Aorta (tissue), 5 donors: Measurements from ENCODE around the gene GPR3. TPM values are rescaled to one million over a fixed set of nuclear protein-coding genes. Genes with fewer than 3 reads are reported as not detected.
"Not testable (repeated sequence)": the region's sequence is repeated elsewhere in the genome, so short reads cannot be mapped to it uniquely, and the experiment has no call there.

Experiments
- ATAC-seq: fragments of 200-7000 bp; cut with Tn5 transposase; one replicate; pipeline ENCODE4 v1.9.1; 2022; ENCODE audit warnings: moderate library complexity; ENCODE audit not compliant: low FRiP score
- DNase-seq, 2 donors: peaks; one replicate each; pipeline ENCODE4 v3.0.0-alpha.2; 2020
- H3K27ac ChIP-seq, 2 donors: one replicate each; pipeline ENCODE4 v1.5.1; 2013; ENCODE audit warnings: low read length in 2 of 2, mild to moderate bottlenecking in 2 of 2, moderate library complexity in 2 of 2, control low read depth in 1 of 2, inconsistent platforms in 1 of 2, low read depth in 1 of 2
- H3K27me3 ChIP-seq, 2 donors: one replicate each; pipeline ENCODE4 v1.6.1; 2013; ENCODE audit warnings: control low read depth in 1 of 2, low read length in 1 of 2, mild to moderate bottlenecking in 1 of 2, moderate library complexity in 1 of 2; ENCODE audit not compliant: insufficient read depth in 2 of 2, control insufficient read depth in 1 of 2
- H3K36me3 ChIP-seq, 2 donors: one replicate each; pipeline ENCODE4 v1.6.1; 2013; ENCODE audit warnings: control low read depth in 1 of 2, low read length in 1 of 2, mild to moderate bottlenecking in 1 of 2; ENCODE audit not compliant: insufficient read depth in 2 of 2, control insufficient read depth in 1 of 2
- H3K4me1 ChIP-seq, 2 donors: one replicate each; pipeline ENCODE4 v1.6.1; 2013; ENCODE audit warnings: low read length in 2 of 2, control low read depth in 1 of 2, mild to moderate bottlenecking in 1 of 2, moderate library complexity in 1 of 2; ENCODE audit not compliant: insufficient read depth in 2 of 2, control insufficient read depth in 1 of 2
- H3K4me3 ChIP-seq, 2 donors: one replicate each; pipeline ENCODE4 v1.5.1; 2013; ENCODE audit warnings: low read length in 2 of 2, control low read depth in 1 of 2, mild to moderate bottlenecking in 1 of 2
- H3K9me3 ChIP-seq: one replicate; pipeline ENCODE4 v1.6.1; 2013; ENCODE audit warnings: mild to moderate bottlenecking, low read length; ENCODE audit not compliant: control insufficient read depth
- WGBS, 2 donors: extraction: QIAGEN DNeasy Blood & Tissue Kit; methylation state at CpG; one replicate each; pipeline ENCODE4 v1.1.7; 2013; 5-methylcytosine and 5-hydroxymethylcytosine counted together
- intact Hi-C, 2 donors: fragments of 100-400 bp; cut with DNase I; formaldehyde crosslinking; loops; one replicate each; pipeline versions ENCODE4 v1.14.2 to v1.15.0; 2022
- polyA plus RNA-seq, 2 donors: library from polyadenylated mRNA; stranded (reverse); fragments of 200-250 nt; gene quantifications; one replicate each; pipeline ENCODE4 v1.2.3, GENCODE V29; 2013
- total RNA-seq, 2 donors: library from RNA; stranded (reverse); fragmentation: NEBNext Ultra II Directional; extraction: Animal tissue kit (Norgen Biotek cat#: 25700); gene quantifications; one replicate each; pipeline ENCODE4 v1.2.1, GENCODE V29; 2021
- donor health status: healthy with polysubstance abuse.
- donor health status: Bipolar disorder and iron deficiency.
- donor health status: DM: no; HTN: no; CAD: no.
- donor health status: DM: no; HTN: no; CAD: no.
- donor health status: DM: yes; HTN: yes; CAD: no.

The GPR3 gene
- total and polyA plus RNA-seq, 4 donors = 0.20 to 0.93 (median 0.68) TPM; not detected in 1

GRCh38 chr1:27432725-27433124 is 40.3 kb downstream of the GPR3 start:
- ATAC-seq, H3K27me3 ChIP-seq, H3K9me3 ChIP-seq, intact Hi-C loops, H3K36me3 ChIP-seq, H3K4me3 ChIP-seq, H3K27ac ChIP-seq, DNase-seq: not testable (repeated sequence)
- WGBS, 2 donors = 85 to 93% methylated on average over 1 of the region's 1 CpG
- peaks cover 15 to 20% of the 10 kb centered on the region in 2 donors for H3K4me1 ChIP-seq

GRCh38 chr1:27433706-27434105 is 41.3 kb downstream of the GPR3 start:
- Histone ChIP-seq H3K27ac (peak overlapping the region in 1 of 2 donors; percentile 36), H3K36me3 (no peaks in the 10 kb centered on the region), H3K4me1 (peaks cover 19 to 27% of the 10 kb centered on the region in 2 donors), H3K9me3 (no peaks in the 10 kb centered on the region), H3K27me3 (no peaks in the 10 kb centered on the region), H3K4me3 (no peak overlapping the region)
- intact Hi-C loops = no loop called here
- WGBS, 2 donors = 61 to 71% methylated on average over 3 of the region's 3 CpGs
- DNase-seq = no peak
- ATAC-seq = no peak

GRCh38 chr1:27435566-27436203 is 43.3 kb downstream of the GPR3 start:
- Histone ChIP-seq H3K36me3 (no peaks in the 10 kb centered on the region), H3K27me3 (no peaks in the 10 kb centered on the region), H3K9me3 (no peaks in the 10 kb centered on the region), H3K4me3 (no peak overlapping the region), H3K4me1 (peaks cover 17 to 27% of the 10 kb centered on the region in 2 donors), H3K27ac (peak overlapping the region in 1 of 2 donors; percentile 68)
- 67 to 75% methylated on average over 2 of the region's 2 CpGs for WGBS, 2 donors
- ATAC-seq (no peak), DNase-seq (no peak)
- intact Hi-C loops = no loop called here

- DNase-seq (no peak), ATAC-seq (peak; percentile 87)
- Histone ChIP-seq H3K4me3 (peak overlapping the region in 1 of 2 donors; percentile 48), H3K27me3 (no peaks in the 10 kb centered on the region), H3K4me1 (peaks cover 17 to 24% of the 10 kb centered on the region in 2 donors), H3K36me3 (no peaks in the 10 kb centered on the region), H3K9me3 (no peaks in the 10 kb centered on the region), H3K27ac (peak overlapping the region; percentile 35 to 82)
- WGBS, 2 donors = 11 to 14% methylated on average over 5 of the region's 5 CpGs
- intact Hi-C loops = no loop called here
Observed at GRCh38 chr1:27436204-27437159, 44.1 kb downstream of the GPR3 start.

DNA sequence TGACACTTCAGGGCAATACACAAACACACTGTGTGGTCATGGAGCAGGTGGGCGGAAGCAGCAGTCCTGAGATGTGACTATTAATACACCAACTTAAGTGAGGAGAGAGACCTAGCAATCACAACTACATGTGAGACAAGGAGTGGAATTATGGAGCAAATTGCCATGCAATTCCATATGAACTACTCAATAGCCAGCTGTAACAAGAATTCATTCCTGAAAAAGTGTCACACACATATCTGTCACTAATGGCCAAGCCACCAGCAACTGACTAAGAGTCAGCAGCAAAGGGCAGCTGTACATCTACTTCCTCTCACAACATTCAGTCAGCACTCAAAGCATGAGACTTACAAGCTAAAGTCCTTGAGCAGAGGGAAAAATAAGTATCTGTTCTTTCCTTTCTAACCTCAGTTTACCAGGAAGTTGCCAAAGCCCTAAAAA is 46.2 kb downstream of the GPR3 start:
- no peaks in the 10 kb centered on the region for H3K27me3 ChIP-seq
- 94 to 100% methylated on average over 1 of the region's 1 CpG for WGBS, 2 donors
- no peak overlapping the region for H3K4me3 ChIP-seq
- intact Hi-C loops = no loop called here
- no peak for ATAC-seq
- H3K36me3 ChIP-seq = no peaks in the 10 kb centered on the region
- H3K27ac ChIP-seq = peak overlapping the region in 1 of 2 donors; percentile 44
- H3K9me3 ChIP-seq = no peaks in the 10 kb centered on the region
- no peak for DNase-seq
- peaks cover 14 to 19% of the 10 kb centered on the region in 2 donors for H3K4me1 ChIP-seq

GRCh38 chr1:27439150-27439549 is 46.7 kb downstream of the GPR3 start:
- no peak overlapping the region for H3K27ac ChIP-seq
- H3K9me3 ChIP-seq = no peaks in the 10 kb centered on the region
- DNase-seq = no peak
- H3K27me3 ChIP-seq = no peaks in the 10 kb centered on the region
- WGBS, 2 donors = 49 to 51% methylated on average over 2 of the region's 2 CpGs
- no peaks in the 10 kb centered on the region for H3K36me3 ChIP-seq
- intact Hi-C loops = no loop called here
- H3K4me3 ChIP-seq = no peak overlapping the region
- H3K4me1 ChIP-seq = peaks cover 14 to 19% of the 10 kb centered on the region in 2 donors
- no peak for ATAC-seq

DNA sequence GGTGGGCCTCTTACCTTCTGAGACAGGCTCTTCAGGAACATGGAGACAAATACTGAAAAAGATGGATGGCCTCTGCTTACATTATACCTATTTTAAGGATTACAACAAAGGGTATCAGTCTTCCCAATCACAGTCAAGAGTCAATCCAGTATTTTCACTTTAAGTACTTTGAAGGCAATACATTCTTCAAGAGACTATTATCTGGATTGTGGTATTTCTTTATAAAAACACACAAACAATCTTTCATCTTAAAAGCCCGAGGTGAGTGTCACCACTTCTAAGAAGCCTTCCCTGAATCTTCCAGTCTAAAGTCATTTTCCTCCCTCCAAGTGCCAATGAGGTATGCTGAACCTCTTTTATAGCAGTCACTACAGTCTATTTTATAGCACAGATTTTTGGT is 52.2 kb downstream of the GPR3 start:
- no peaks in the 10 kb centered on the region for H3K27me3 ChIP-seq
- H3K27ac ChIP-seq = no peak overlapping the region
- DNase-seq = no peak
- no peak overlapping the region for H3K4me3 ChIP-seq
- WGBS, 2 donors = 12 to 23% methylated on average over 1 of the region's 1 CpG
- H3K4me1 ChIP-seq = peaks cover 0 to 4% of the 10 kb centered on the region in 2 donors
- ATAC-seq = no peak
- H3K36me3 ChIP-seq = no peaks in the 10 kb centered on the region
- intact Hi-C loops = loop anchor here in 1 of 2 donors (5.0 kb wide), 1 partner anchor 38 kb away; no protein-coding TSS in a partner anchor
- H3K9me3 ChIP-seq = no peaks in the 10 kb centered on the region
